CD14-positive monocyte (primary cell): ENCODE results near the gene CDC14B. TPM values are rescaled to one million over a fixed set of nuclear protein-coding genes. Genes with fewer than 3 reads are reported as not detected.

Experiments used
- DNase-seq, 3 donors: peaks; one replicate each; pipeline ENCODE4 v3.0.0-alpha.2; 2011 to 2022
- H2AFZ ChIP-seq: 2 replicates; pipeline ENCODE4 v1.6.0; 2012; ENCODE audit warnings: mild to moderate bottlenecking, low read depth, low read length, inconsistent platforms; ENCODE audit not compliant: insufficient read depth, poor library complexity, severe bottlenecking
- H3K27ac ChIP-seq, 2 donors: 1 replicate in 1 of 2; 2 replicates in 1 of 2; pipeline ENCODE4 v1.5.1; 2012 to 2013; ENCODE audit warnings: low read length in 2 of 2, control low read depth in 1 of 2, inconsistent platforms in 1 of 2, low read depth in 1 of 2, mild to moderate bottlenecking in 1 of 2
- H3K27me3 ChIP-seq, 2 donors: one replicate each; pipeline versions ENCODE4 v1.6.0 to v1.6.1; 2011 to 2013; ENCODE audit warnings: low read length in 2 of 2; ENCODE audit not compliant: control insufficient read depth in 2 of 2, insufficient read depth in 2 of 2
- H3K36me3 ChIP-seq, 2 donors: replicated peaks in 1 of 2; 1 replicate in 1 of 2; 2 replicates in 1 of 2; pipeline versions ENCODE4 v1.5.1 to v1.6.1; 2012 to 2013; ENCODE audit warnings: low read length in 2 of 2, control low read depth in 1 of 2, inconsistent platforms in 1 of 2, mild to moderate bottlenecking in 1 of 2; ENCODE audit not compliant: insufficient read depth in 2 of 2, control insufficient read depth in 1 of 2
- H3K4me1 ChIP-seq, 2 donors: 1 replicate in 1 of 2; 2 replicates in 1 of 2; pipeline versions ENCODE4 v1.5.1 to v1.6.1; 2012 to 2013; ENCODE audit warnings: low read length in 2 of 2, control low read depth in 1 of 2, inconsistent platforms in 1 of 2, mild to moderate bottlenecking in 1 of 2, moderate library complexity in 1 of 2; ENCODE audit not compliant: insufficient read depth in 2 of 2, control insufficient read depth in 1 of 2
- H3K4me2 ChIP-seq: replicated peaks from 2 replicates; pipeline ENCODE3; 2012; ENCODE audit warnings: low read length, moderate library complexity, mild to moderate bottlenecking; ENCODE audit not compliant: poor library complexity, severe bottlenecking; ENCODE audit errors: extremely low read depth
- H3K4me3 ChIP-seq, 3 experiments: fragments of 200-600 bp in 1 of 3; sonication (generic) in 1 of 3; replicated peaks in 1 of 3; 1 replicate in 2 of 3; 2 replicates in 1 of 3; pipeline ENCODE4 v1.5.1; 2011 to 2013; ENCODE audit warnings: low read length in 3 of 3, mild to moderate bottlenecking in 3 of 3, control low read depth in 2 of 3, low read depth in 2 of 3, inconsistent platforms in 1 of 3, moderate library complexity in 1 of 3
- H3K79me2 ChIP-seq: 2 replicates; pipeline ENCODE4 v1.6.0; 2012; ENCODE audit warnings: mild to moderate bottlenecking, control low read depth, inconsistent platforms, low read length, moderate library complexity; ENCODE audit not compliant: insufficient read depth
- H3K9ac ChIP-seq: 2 replicates; pipeline ENCODE4 v1.6.0; 2017; ENCODE audit warnings: low read length, mild to moderate bottlenecking; ENCODE audit not compliant: insufficient read depth, poor library complexity, severe bottlenecking
- H3K9me3 ChIP-seq, 2 donors: replicated peaks in 1 of 2; 1 replicate in 1 of 2; 2 replicates in 1 of 2; pipeline versions ENCODE4 v1.5.1 to v1.6.1; 2012 to 2013; ENCODE audit warnings: low read length in 2 of 2, control low read depth in 1 of 2; ENCODE audit not compliant: control insufficient read depth in 1 of 2, insufficient read depth in 1 of 2
- H4K20me1 ChIP-seq: 2 replicates; pipeline ENCODE4 v1.6.0; 2012; ENCODE audit warnings: mild to moderate bottlenecking, low read length, control low read depth, moderate library complexity; ENCODE audit not compliant: insufficient read depth
- H3K27ac Mint-ChIP-seq, 7 donors: one replicate each; pipeline ENCODE4 v1.8.0; 2020; ENCODE audit warnings: mild to moderate bottlenecking in 7 of 7, mixed read lengths in 7 of 7, moderate library complexity in 6 of 7, inconsistent platforms in 2 of 7
- H3K27me3 Mint-ChIP-seq, 3 donors: one replicate each; pipeline ENCODE4 v1.8.0; 2021 to 2022; ENCODE audit warnings: low read depth in 3 of 3, mild to moderate bottlenecking in 3 of 3, mixed read lengths in 3 of 3, moderate library complexity in 3 of 3, inconsistent platforms in 1 of 3
- H3K36me3 Mint-ChIP-seq, 2 donors: one replicate each; pipeline ENCODE4 v1.8.0; 2020; ENCODE audit warnings: mixed read lengths in 2 of 2, inconsistent platforms in 1 of 2, mild to moderate bottlenecking in 1 of 2
- H3K4me1 Mint-ChIP-seq: one replicate; pipeline ENCODE4 v1.8.0; 2020; ENCODE audit warnings: mild to moderate bottlenecking, mixed read lengths
- H3K4me3 Mint-ChIP-seq, 2 donors: one replicate each; pipeline ENCODE4 v1.8.0; 2020; ENCODE audit warnings: mild to moderate bottlenecking in 2 of 2, mixed read lengths in 2 of 2, moderate library complexity in 1 of 2
- H3K9me3 Mint-ChIP-seq, 7 donors: one replicate each; pipeline ENCODE4 v1.8.0; 2020 to 2022; ENCODE audit warnings: mixed read lengths in 7 of 7, mild to moderate bottlenecking in 6 of 7, moderate library complexity in 6 of 7, inconsistent platforms in 2 of 7
- CTCF ChIP-seq: fragments of 200-600 bp; IDR thresholded peaks from one replicate; pipeline ENCODE4 v1.8.0; 2022; ENCODE audit warnings: antibody characterized with exemption, mild to moderate bottlenecking
- WGBS: methylation state at CpG from one replicate; pipeline ENCODE4 v1.1.5; 2013; ENCODE audit warnings: missing lambda C conversion rate; ENCODE audit not compliant: insufficient coverage; 5-methylcytosine and 5-hydroxymethylcytosine counted together
- intact Hi-C, 2 donors: fragments of 100-400 bp; cut with micrococcal nuclease; formaldehyde crosslinking; loops; one replicate each; pipeline versions ENCODE4 v1.15.0 to v1.15.1; 2023
- polyA plus RNA-seq, 3 donors: library from polyadenylated mRNA; depleted of rRNA in 1 of 3; unstranded in 2 of 3; stranded (reverse) in 1 of 3; fragments of 300-500 nt in 2 of 3; fragments of >200 nt in 1 of 3; fragmentation: Illumina TruSeq in 2 of 3; gene quantifications; 1 replicate in 2 of 3; 2 replicates in 1 of 3; pipeline ENCODE4 v1.2.3, GENCODE V29; 2012 to 2021

The CDC14B gene
- polyA plus RNA-seq, 3 donors = 0.03 to 0.47 (median 0.44) TPM

- Histone ChIP-seq H3K4me2 (no peak overlapping the region), H3K4me3 (no peak overlapping the region), H3K9ac (no peak overlapping the region), H3K4me1 (no peaks in the 10 kb centered on the region), H3K27ac (no peak overlapping the region), H3K36me3 (no peaks in the 10 kb centered on the region), H2AFZ (no peak overlapping the region), H4K20me1 (no peaks in the 10 kb centered on the region), H3K27me3 (no peaks in the 10 kb centered on the region), H3K79me2 (no peaks in the 10 kb centered on the region), H3K9me3 (no peaks in the 10 kb centered on the region)
- TF ChIP-seq CTCF = no peak
- H3K9me3 Mint-ChIP-seq = no peaks in the 10 kb centered on the region
- no peak for DNase-seq
- peaks cover 0 to 2% (median 2%) of the 10 kb centered on the region in 3 donors for H3K27me3 Mint-ChIP-seq
- H3K27ac Mint-ChIP-seq = no peak overlapping the region
- H3K4me1 Mint-ChIP-seq = peaks cover 8% of the 10 kb centered on the region
- WGBS = no CpG with 5 or more reads among the region's 2 CpGs
- no peaks in the 10 kb centered on the region for H3K36me3 Mint-ChIP-seq
- no peak overlapping the region for H3K4me3 Mint-ChIP-seq
- intact Hi-C loops = no loop called here
Measured at GRCh38 chr9:96482476-96482875, 137.2 kb downstream of the CDC14B start.

- H3K9me3 ChIP-seq = no peaks in the 10 kb centered on the region
- WGBS = no CpG with 5 or more reads among the region's 3 CpGs
- intact Hi-C loops = no loop called here
- H3K9ac ChIP-seq = no peak overlapping the region
- no peak overlapping the region for H3K27ac ChIP-seq
- Mint-ChIP-seq H3K4me3 (no peak overlapping the region), H3K36me3 (no peaks in the 10 kb centered on the region), H3K27ac (no peak overlapping the region), H3K9me3 (no peaks in the 10 kb centered on the region), H3K4me1 (peaks cover 8% of the 10 kb centered on the region), H3K27me3 (peaks cover 0 to 2% (median 2%) of the 10 kb centered on the region in 3 donors)
- TF ChIP-seq CTCF = no peak
- H3K36me3 ChIP-seq = no peaks in the 10 kb centered on the region
- H3K79me2 ChIP-seq = no peaks in the 10 kb centered on the region
- no peak overlapping the region for H3K4me2 ChIP-seq
- no peak for DNase-seq
- H3K4me3 ChIP-seq = no peak overlapping the region
- no peak overlapping the region for H2AFZ ChIP-seq
- no peaks in the 10 kb centered on the region for H3K4me1 ChIP-seq
- H4K20me1 ChIP-seq = no peaks in the 10 kb centered on the region
- H3K27me3 ChIP-seq = no peaks in the 10 kb centered on the region
Measured at GRCh38 chr9:96480736-96481135, 138.9 kb downstream of the CDC14B start.
